K562 (cell line): ENCODE measurements around the gene ACTL9. TPM values are rescaled to one million over a fixed set of nuclear protein-coding genes. Genes with fewer than 3 reads are reported as not detected.

Source experiments
- ETV1 ChIP-seq: fragments of 450-650 bp; conservative IDR thresholded peaks from 2 replicates; pipeline ENCODE4 v1.6.1; 2016; ENCODE audit warnings: missing genetic modification characterization, control low read depth, low read depth, missing compliant biosample characterization
- KDM1A ChIP-seq, 2 experiments: fragments of 450-650 bp; IDR thresholded peaks; 2 replicates each; pipeline ENCODE4 v1.6.1; 2016; ENCODE audit warnings: mild to moderate bottlenecking in 2 of 2
- KLF13 ChIP-seq: fragments of 450-650 bp; IDR thresholded peaks from 2 replicates; pipeline ENCODE4 v1.6.1; 2016; ENCODE audit warnings: missing genetic modification characterization, low read depth, mild to moderate bottlenecking, missing compliant biosample characterization, moderate library complexity, borderline replicate concordance
- KLF16 ChIP-seq: IDR thresholded peaks from 2 replicates; pipeline ENCODE4 v1.6.1; 2016; ENCODE audit warnings: antibody characterized with exemption
- NKRF ChIP-seq: fragments of 450-650 bp; IDR thresholded peaks from 2 replicates; pipeline ENCODE4 v1.6.1; 2016; ENCODE audit warnings: borderline replicate concordance
- PATZ1 ChIP-seq: fragments of 250-450 bp; sonication (Bioruptor Pico); IDR thresholded peaks from 2 replicates; pipeline ENCODE4 v1.5.0; 2020; ENCODE audit warnings: mild to moderate bottlenecking, borderline replicate concordance
- PRPF4 ChIP-seq: fragments of 200-400 bp; formaldehyde crosslinking; IDR thresholded peaks from one replicate; pipeline ENCODE4 v1.6.1; 2017; ENCODE audit warnings: low read length, low read depth, mild to moderate bottlenecking; ENCODE audit not compliant: insufficient read depth, poor library complexity, severe bottlenecking
- SMARCA4 ChIP-seq: fragments of 450-650 bp; IDR thresholded peaks from 2 replicates; pipeline ENCODE4 v1.6.1; 2016
- TAL1 ChIP-seq: fragments of 450-650 bp; IDR thresholded peaks from 2 replicates; pipeline ENCODE4 v1.6.1; 2016; ENCODE audit warnings: mild to moderate bottlenecking
- THRB ChIP-seq: fragments of 450-650 bp; formaldehyde crosslinking; conservative IDR thresholded peaks from 2 replicates; pipeline ENCODE4 v1.4.0; 2022; ENCODE audit warnings: mild to moderate bottlenecking, missing genetic modification characterization
- ZNF12 ChIP-seq: sonication (generic); formaldehyde crosslinking; IDR thresholded peaks from 2 replicates; pipeline ENCODE4 v1.4.0; 2020; ENCODE audit warnings: mild to moderate bottlenecking, missing genetic modification reagents
- ZNF143 ChIP-seq: sonication (generic); formaldehyde crosslinking; IDR thresholded peaks from 2 replicates; pipeline ENCODE4 v1.9.0; 2022; ENCODE audit warnings: mild to moderate bottlenecking, missing genetic modification reagents
- ZNF282 ChIP-seq: sonication (generic); formaldehyde crosslinking; IDR thresholded peaks from 2 replicates; pipeline ENCODE4 v1.8.1; 2023; ENCODE audit warnings: missing genetic modification reagents
- ZNF518B ChIP-seq: fragments of 250-450 bp; sonication (Bioruptor Pico); IDR thresholded peaks from 2 replicates; pipeline ENCODE4 v1.5.0; 2021; ENCODE audit warnings: mild to moderate bottlenecking, moderate library complexity
- ZNF740 ChIP-seq, 3 experiments: fragments of 200-800 bp in 1 of 3; sonication (Bioruptor generic) in 1 of 3; sonication (generic) in 1 of 3; formaldehyde crosslinking in 1 of 3; IDR thresholded peaks; 2 replicates each; pipeline versions ENCODE4 v1.6.1 to v1.8.0; 2016 to 2022; ENCODE audit warnings: mild to moderate bottlenecking in 2 of 3, missing compliant biosample characterization in 2 of 3, missing genetic modification characterization in 2 of 3, missing genetic modification reagents in 1 of 3
- ZNF830 ChIP-seq: fragments of 250-450 bp; sonication (Bioruptor Pico); IDR thresholded peaks from 2 replicates; pipeline ENCODE4 v1.5.0; 2021; ENCODE audit warnings: mild to moderate bottlenecking
- polyA plus RNA-seq, 8 experiments: library from polyadenylated mRNA; depleted of rRNA in 4 of 8; stranded (reverse) in 5 of 8; unstranded in 3 of 8; fragments of >200 nt; fragmentation: Nextera tagmentation in 2 of 8; fragmentation: Illumina TruSeq in 1 of 8; extraction: Ambion mirVana in 2 of 8; extraction: Trizol in 1 of 8; gene quantifications; 2 replicates each; pipeline versions ENCODE4 v1.2.1 to v1.2.3, GENCODE V29; 2011 to 2014; ENCODE audit warnings: inconsistent platforms in 1 of 8, missing spikeins in 1 of 8
- total RNA-seq, 7 experiments: library from RNA; depleted of rRNA in 6 of 7; stranded (reverse); fragments of >200 nt in 6 of 7; fragmentation: Illumina TruSeq in 2 of 7; extraction: Trizol in 2 of 7; gene quantifications; 2 replicates each; pipeline versions ENCODE4 v1.2.1 to v1.2.3, GENCODE V29; 2011 to 2021; ENCODE audit warnings: low replicate concordance in 1 of 7

ACTL9 gene
- total and polyA plus RNA-seq, 9 of the 15 experiments (the other 6 are each of a cell fraction or from before 2014, with no cell fraction given): not detected

GRCh38 chr19:8654591-8655339 is 43.8 kb downstream of the ACTL9 start (continued):
- TF ChIP-seq KDM1A (IDR thresholded peaks at IDR 0.05) (peak; percentile 57 to 69; a peak in 3 of 4 replicates), ZNF143 (CRISPR knock-in tag) (no peak), KLF13 (no peak), KLF16 (peak; percentile 26; the same call in 1 of the 2 replicates), TAL1 (no peak), SMARCA4 (no peak), ZNF740 (CRISPR knock-in tag; IDR thresholded peaks at IDR 0.05) (no peak), ZNF740 (tag; IDR thresholded peaks at IDR 0.05) (no peak), PATZ1 (CRISPR knock-in tag) (no peak), ZNF12 (CRISPR knock-in tag) (no peak), THRB (CRISPR knock-in tag) (no peak), PRPF4 (no peak), ZNF830 (CRISPR knock-in tag) (no peak), NKRF (no peak), ZNF282 (no peak), ZNF518B (no peak), ETV1 (tag) (peak; percentile 69)
